NCI-H69 (cell line): ENCODE measurements around the gene OR10T2.
"Not testable (repeated sequence)": the region's sequence is repeated elsewhere in the genome, so short reads cannot be mapped to it uniquely, and the experiment has no call there.

Experiments used
- DNase-seq: peaks from one replicate; lab custom pipeline; 2025; lab: John Stamatoyannopoulos, UW

OR10T2 gene

DNA sequence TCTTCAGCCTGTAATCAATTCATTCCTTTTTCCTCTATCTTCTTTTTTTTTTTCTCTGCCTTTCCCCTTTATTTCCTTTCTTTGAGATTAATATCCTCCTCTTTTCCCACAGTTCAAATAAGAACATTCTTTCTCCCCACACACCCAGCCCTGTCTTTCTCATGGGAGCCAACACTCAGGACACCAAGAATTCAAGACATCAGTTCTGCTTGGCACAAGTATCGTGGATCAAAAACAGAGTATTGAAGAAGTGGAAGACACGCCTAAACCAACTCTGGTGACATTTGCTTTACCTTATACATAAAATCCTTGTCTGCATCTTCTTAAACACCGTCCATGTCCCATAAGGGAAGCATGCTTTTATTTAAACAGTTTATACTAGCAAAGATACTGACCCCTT is 42.6 kb downstream of the OR10T2 start:
- no peak for DNase-seq

DNA sequence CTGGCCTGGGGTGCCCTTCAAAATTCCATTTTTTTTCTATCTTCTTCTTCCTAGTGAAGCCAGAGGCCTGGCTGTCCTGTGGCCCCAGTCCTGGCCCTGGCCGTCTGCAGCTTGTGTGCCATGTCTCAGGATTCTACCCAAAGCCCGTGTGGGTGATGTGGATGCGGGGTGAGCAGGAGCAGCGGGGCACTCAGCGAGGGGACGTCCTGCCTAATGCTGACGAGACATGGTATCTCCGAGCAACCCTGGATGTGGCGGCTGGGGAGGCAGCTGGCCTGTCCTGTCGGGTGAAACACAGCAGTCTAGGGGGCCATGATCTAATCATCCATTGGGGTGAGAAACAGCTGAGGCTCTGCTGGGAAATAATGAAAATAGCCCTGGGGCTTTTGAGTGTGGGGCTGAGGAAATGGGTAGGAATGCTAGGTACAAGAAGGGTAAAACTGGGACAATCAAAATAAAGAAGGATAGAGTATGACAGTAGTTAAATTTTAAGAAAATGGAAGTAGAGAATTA is 43.4 kb downstream of the OR10T2 start:
- DNase-seq: no peak

DNA sequence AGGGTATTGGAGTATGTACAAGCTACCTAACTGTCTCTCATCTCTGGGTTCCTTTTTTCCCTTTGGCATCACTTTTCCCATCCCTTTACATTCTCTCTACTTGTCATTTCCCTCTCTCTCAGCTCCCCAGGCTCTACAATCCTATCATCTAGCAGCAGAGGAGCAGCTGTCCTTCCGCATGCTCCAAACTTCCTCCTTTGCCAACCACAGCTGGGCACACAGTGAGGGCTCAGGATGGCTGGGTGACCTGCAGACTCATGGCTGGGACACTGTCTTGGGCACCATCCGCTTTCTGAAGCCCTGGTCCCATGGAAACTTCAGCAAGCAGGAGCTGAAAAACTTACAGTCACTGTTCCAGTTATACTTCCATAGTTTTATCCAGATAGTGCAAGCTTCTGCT is 45.0 kb downstream of the OR10T2 start:
- DNase-seq: no peak

DNA sequence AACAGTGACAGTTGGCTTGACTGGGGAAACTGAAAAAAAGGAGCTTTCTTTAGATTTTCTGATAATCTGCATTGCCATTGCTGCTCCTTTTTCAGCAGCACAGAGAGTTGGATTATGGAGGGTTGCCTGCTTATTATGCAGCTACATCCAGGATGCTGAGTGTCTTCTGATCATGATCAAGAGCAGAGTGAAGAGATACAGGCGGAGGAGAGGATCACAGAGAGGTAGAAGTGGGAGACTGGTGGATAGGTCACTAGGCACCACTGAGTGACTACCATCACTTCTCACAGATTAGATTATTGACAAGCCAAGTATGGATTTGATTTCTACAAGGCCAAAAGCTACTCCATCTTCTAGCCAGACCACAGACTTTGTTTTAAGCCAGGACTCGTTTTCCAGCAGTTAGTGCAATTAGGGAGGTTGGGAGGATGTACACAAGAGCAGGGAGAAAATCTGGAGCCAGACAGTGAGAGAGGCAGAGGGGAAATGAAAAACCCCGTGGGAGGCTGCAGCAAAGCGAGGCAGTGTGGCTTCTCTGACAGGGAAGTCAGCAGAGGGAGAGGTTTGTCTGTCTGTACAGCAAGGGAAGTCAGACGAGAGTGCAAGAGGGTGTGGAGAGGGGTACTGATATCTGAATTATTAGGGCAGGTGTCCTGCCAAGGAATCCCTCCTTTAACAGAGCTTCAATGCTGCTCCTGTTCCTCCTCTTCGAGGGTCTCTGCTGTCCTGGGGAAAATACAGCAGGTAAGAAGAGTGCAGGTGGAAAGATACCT is 45.8 kb downstream of the OR10T2 start, which contains the start of gene CD1E:
CD1E (plus strand) TSS at position 592 of the 773 bp plus-strand sequence; CDS start at position 687, 95 bp downstream.
- no peak for DNase-seq

DNA sequence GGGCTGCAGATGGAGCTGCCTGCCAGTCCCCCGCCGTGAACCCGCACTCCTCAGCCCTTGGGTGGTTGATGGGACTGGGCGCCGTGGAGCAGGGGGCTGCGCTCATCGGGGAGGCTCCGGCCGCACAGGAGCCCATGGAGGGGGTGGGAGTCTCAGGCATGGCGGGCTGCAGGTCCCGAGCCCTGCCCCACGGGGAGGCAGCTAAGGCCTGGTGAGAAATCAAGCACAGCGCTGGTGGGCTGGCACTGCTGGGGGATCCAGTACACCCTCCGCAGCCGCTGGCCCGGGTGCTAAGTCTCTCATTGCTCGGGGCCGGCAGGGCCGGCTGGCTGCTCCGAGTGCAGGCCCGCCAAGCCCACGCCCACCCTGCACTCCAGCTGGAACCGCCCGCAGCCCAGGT is 50.3 kb downstream of the OR10T2 start:
- not testable (repeated sequence) for DNase-seq
